Endothelial cell of umbilical vein (primary cell): ENCODE data around the gene MYOD1. TPM values are rescaled to one million over a fixed set of nuclear protein-coding genes. Genes with fewer than 3 reads are reported as not detected.

ENCODE experiments used
- BruUV-seq: library from RNA; stranded (reverse); fragments of 400-500 nt; replicated peaks from 2 replicates; lab custom pipeline; 2021; lab: Mats Ljungman, UMichigan
- CTCF ChIA-PET: fragments of 300-600, 350-600 bp; sonication (Branson Sonifier 250); formaldehyde crosslinking; loops from one replicate; lab custom pipeline; 2021; ENCODE audit warnings: antibody characterized with exemption, inconsistent platforms; lab: Charles Lee
- POLR2A ChIA-PET: fragments of 300-600, 350-600 bp; sonication (Branson Sonifier 250); formaldehyde crosslinking; loops from one replicate; lab custom pipeline; 2021; ENCODE audit warnings: antibody characterized with exemption, inconsistent platforms; lab: Charles Lee
- DNase-seq: peaks from one replicate; pipeline ENCODE4 v3.0.0-alpha.2; 2011; ENCODE audit warnings: low read depth, low spot score
- FAIRE-seq: peaks from 2 replicates; lab custom pipeline; 2011; peaks lifted over from hg19 to GRCh38; lab: Jason Lieb, UNC
- H2AFZ ChIP-seq: 2 replicates; pipeline ENCODE4 v1.6.0; 2012; ENCODE audit warnings: low read depth, low read length, control low read depth, inconsistent platforms
- H3K27ac ChIP-seq: 2 replicates; pipeline ENCODE4 v1.5.1; 2011; ENCODE audit warnings: low read depth, mild to moderate bottlenecking, control low read depth, low read length, moderate library complexity; ENCODE audit not compliant: insufficient read depth
- H3K27me3 ChIP-seq, 2 experiments: 2 replicates each; pipeline versions ENCODE4 v1.6.0 to v1.6.1; 2011; ENCODE audit warnings: low read length in 2 of 2, mixed read lengths in 1 of 2; ENCODE audit not compliant: control insufficient read depth in 2 of 2, insufficient read depth in 2 of 2
- H3K36me3 ChIP-seq, 2 experiments: 2 replicates in 1 of 2; 3 replicates in 1 of 2; pipeline ENCODE4 v1.5.1; 2011; ENCODE audit warnings: low read length in 2 of 2, mild to moderate bottlenecking in 1 of 2, moderate library complexity in 1 of 2; ENCODE audit not compliant: control insufficient read depth in 2 of 2, insufficient read depth in 2 of 2; ENCODE audit errors: extremely low read depth in 1 of 2
- H3K4me1 ChIP-seq: 3 replicates; pipeline ENCODE4 v1.5.1; 2011; ENCODE audit warnings: mild to moderate bottlenecking, low read length; ENCODE audit not compliant: control insufficient read depth, insufficient read depth; ENCODE audit errors: extremely low read depth
- H3K4me2 ChIP-seq: 2 replicates; pipeline ENCODE4 v1.6.1; 2011; ENCODE audit warnings: low read length, control low read depth, mixed read lengths; ENCODE audit not compliant: insufficient read depth
- H3K4me3 ChIP-seq, 3 experiments: fragments of 200-600 bp in 1 of 3; sonication (generic), shearing (Covaris generic) in 1 of 3; replicated peaks in 1 of 3; 2 replicates each; pipeline ENCODE4 v1.5.1; 2011 to 2016; ENCODE audit warnings: control low read depth in 3 of 3, low read length in 3 of 3, mild to moderate bottlenecking in 2 of 3, inconsistent platforms in 1 of 3, low read depth in 1 of 3, moderate library complexity in 1 of 3; ENCODE audit not compliant: insufficient read depth in 1 of 3
- H3K79me2 ChIP-seq: 2 replicates; pipeline ENCODE4 v1.6.0; 2012; ENCODE audit warnings: low read length, inconsistent platforms; ENCODE audit not compliant: control insufficient read depth, insufficient read depth
- H3K9ac ChIP-seq: replicated peaks from 2 replicates; pipeline ENCODE3; 2011; ENCODE audit warnings: low read length, control low read depth; ENCODE audit not compliant: insufficient read depth; ENCODE audit errors: extremely low read depth
- H3K9me1 ChIP-seq: replicated peaks from 3 replicates; pipeline ENCODE4 v1.6.0; 2011; ENCODE audit warnings: mild to moderate bottlenecking, low read length; ENCODE audit not compliant: control insufficient read depth, insufficient read depth; ENCODE audit errors: extremely low read depth
- H3K9me3 ChIP-seq: replicated peaks from 2 replicates; pipeline ENCODE4 v1.5.1; 2012; ENCODE audit warnings: low read length, inconsistent platforms; ENCODE audit not compliant: control insufficient read depth, insufficient read depth
- H4K20me1 ChIP-seq: replicated peaks from 2 replicates; pipeline ENCODE3; 2011; ENCODE audit warnings: mild to moderate bottlenecking, low read length; ENCODE audit not compliant: control insufficient read depth, insufficient read depth; ENCODE audit errors: extremely low read depth
- EZH2 ChIP-seq: IDR thresholded peaks from 2 replicates; pipeline ENCODE4 v1.6.1; 2012; ENCODE audit warnings: borderline replicate concordance, low read depth, mild to moderate bottlenecking, moderate library complexity, low read length, inconsistent platforms; ENCODE audit not compliant: severe bottlenecking
- FOS ChIP-seq: IDR thresholded peaks from 2 replicates; pipeline ENCODE4 v1.6.1; 2011; ENCODE audit warnings: mild to moderate bottlenecking, low read length, moderate library complexity, borderline replicate concordance; ENCODE audit not compliant: insufficient read depth
- GATA2 ChIP-seq: IDR thresholded peaks from 2 replicates; pipeline ENCODE4 v1.7.0; 2011; ENCODE audit warnings: low read depth, mild to moderate bottlenecking, moderate library complexity, mixed read lengths, low read length; ENCODE audit not compliant: insufficient read length, insufficient read depth
- JUN ChIP-seq: IDR thresholded peaks from 2 replicates; pipeline ENCODE4 v1.6.1; 2011; ENCODE audit warnings: borderline replicate concordance, low read depth; ENCODE audit not compliant: insufficient read length, insufficient read depth
- MYC ChIP-seq: IDR thresholded peaks from one replicate; pipeline ENCODE4 v1.6.1; 2011; ENCODE audit warnings: mild to moderate bottlenecking, low read depth, low read length
- POLR2A ChIP-seq: IDR thresholded peaks from 2 replicates; pipeline ENCODE4 v1.6.1; 2012; ENCODE audit warnings: low read depth, mild to moderate bottlenecking, control low read depth, low read length
- POLR2AphosphoS5 ChIP-seq: IDR thresholded peaks from 2 replicates; pipeline ENCODE4 v1.6.1; 2012; ENCODE audit warnings: low read depth, mild to moderate bottlenecking, control low read depth, low read length, moderate library complexity; ENCODE audit not compliant: insufficient read depth
- dilution Hi-C: fragments of 300-500 bp; cut with MboI; formaldehyde crosslinking; loops from one replicate; pipeline ENCODE4 v1.15.0; 2019; ENCODE audit warnings: low sequenced_read_pairs; ENCODE audit not compliant: extremely low pct_ligation_motif_present
- intact Hi-C: fragments of 100-400 bp; cut with micrococcal nuclease; formaldehyde crosslinking; loops from one replicate; pipeline ENCODE4 v1.10.0; 2022
- polyA plus RNA-seq, 4 experiments: library from polyadenylated mRNA; depleted of rRNA in 3 of 4; stranded (reverse) in 3 of 4; unstranded in 1 of 4; fragments of >200 nt; gene quantifications; 2 replicates each; pipeline versions ENCODE4 v1.2.1 to v1.2.3, GENCODE V29; 2011 to 2012; ENCODE audit warnings: missing spikeins in 1 of 4
- total RNA-seq: library from RNA; stranded (reverse); gene quantifications from 2 replicates; pipeline ENCODE4 v1.2.3, GENCODE V29; 2021
- TF ChIP-seq, protein P1 (sequence below): IDR thresholded peaks from 2 replicates; pipeline ENCODE4 v1.6.1; 2011; ENCODE audit not compliant: insufficient read depth, insufficient read length
- TF ChIP-seq, protein P2 (sequence below), 2 donors: IDR thresholded peaks; 1 replicate in 1 of 2; 2 replicates in 1 of 2; pipeline ENCODE4 v1.5.1; 2011; ENCODE audit warnings: low read length in 2 of 2, mild to moderate bottlenecking in 2 of 2, moderate library complexity in 2 of 2, control low read depth in 1 of 2, inconsistent platforms in 1 of 2, low read depth in 1 of 2; ENCODE audit not compliant: insufficient read depth in 1 of 2; ENCODE audit errors: extremely low read depth in 1 of 2

MYOD1 gene
- total and polyA plus RNA-seq, 2 donors (not counting 3 experiments of a cell fraction or from before 2014, with no cell fraction given) = not detected

DNA sequence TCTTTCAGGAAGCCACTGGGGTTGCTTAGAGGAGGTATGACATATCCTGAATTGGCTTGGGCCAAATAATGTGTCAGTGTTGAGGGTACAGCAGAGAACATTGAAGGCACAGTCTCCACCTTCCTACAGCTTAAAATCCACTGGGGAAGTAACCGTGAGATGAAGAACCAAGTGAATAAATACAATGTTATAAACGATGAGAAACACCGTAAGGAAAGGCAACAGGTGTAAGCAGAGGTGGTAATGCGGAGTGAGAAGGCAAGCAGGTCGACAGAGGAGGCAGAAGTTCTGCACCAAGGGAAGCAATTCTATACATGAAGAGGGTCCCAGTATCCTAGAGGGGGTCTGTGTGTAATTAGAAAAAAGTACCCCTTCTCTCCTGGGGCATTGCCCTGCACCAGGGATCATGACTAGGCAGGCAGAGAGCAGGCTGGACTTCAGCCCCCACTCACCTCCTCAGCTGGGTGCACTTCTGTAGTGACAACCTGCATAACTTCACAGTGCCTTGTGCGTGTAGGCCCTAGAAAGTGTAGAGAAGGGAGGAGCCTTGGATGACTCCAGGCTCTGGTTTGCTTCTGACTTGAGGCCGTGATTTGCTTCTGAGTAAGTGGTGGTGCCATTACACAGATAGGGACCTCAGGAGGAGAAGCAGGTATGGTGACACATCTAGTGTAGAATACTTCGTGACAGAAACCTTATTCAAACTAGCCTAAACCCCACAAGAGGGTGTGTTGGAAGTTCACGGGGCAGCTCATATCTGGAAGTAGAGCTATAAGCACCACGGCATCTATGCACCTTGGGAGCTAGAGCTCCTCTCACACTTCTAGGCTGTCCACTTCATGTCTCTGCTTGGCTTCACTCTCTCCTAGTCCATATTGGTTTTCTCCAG lies 4.9 kb downstream of the MYOD1 start:
- Histone ChIP-seq H3K9ac (no peak overlapping the region), H4K20me1 (no peaks in the 10 kb centered on the region), H3K36me3 (no peaks in the 10 kb centered on the region), H3K4me3 (no peak overlapping the region), H3K27ac (no peak overlapping the region), H3K9me1 (no peaks in the 10 kb centered on the region), H3K9me3 (no peaks in the 10 kb centered on the region), H2AFZ (no peak overlapping the region), H3K4me1 (no peaks in the 10 kb centered on the region), H3K79me2 (no peaks in the 10 kb centered on the region), H3K27me3 (peaks cover 45 to 53% of the 10 kb centered on the region in 2 experiments), H3K4me2 (no peak overlapping the region)
- DNase-seq (no peak), FAIRE-seq (no peak)
- dilution Hi-C loops (no loop called here), intact Hi-C loops (no loop called here)
- TF ChIP-seq, protein P1, sequence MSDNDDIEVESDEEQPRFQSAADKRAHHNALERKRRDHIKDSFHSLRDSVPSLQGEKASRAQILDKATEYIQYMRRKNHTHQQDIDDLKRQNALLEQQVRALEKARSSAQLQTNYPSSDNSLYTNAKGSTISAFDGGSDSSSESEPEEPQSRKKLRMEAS = no peak
- no peak for TF ChIP-seq JUN
- no peak for TF ChIP-seq POLR2A
- TF ChIP-seq EZH2 = no peak
- TF ChIP-seq, protein P2, sequence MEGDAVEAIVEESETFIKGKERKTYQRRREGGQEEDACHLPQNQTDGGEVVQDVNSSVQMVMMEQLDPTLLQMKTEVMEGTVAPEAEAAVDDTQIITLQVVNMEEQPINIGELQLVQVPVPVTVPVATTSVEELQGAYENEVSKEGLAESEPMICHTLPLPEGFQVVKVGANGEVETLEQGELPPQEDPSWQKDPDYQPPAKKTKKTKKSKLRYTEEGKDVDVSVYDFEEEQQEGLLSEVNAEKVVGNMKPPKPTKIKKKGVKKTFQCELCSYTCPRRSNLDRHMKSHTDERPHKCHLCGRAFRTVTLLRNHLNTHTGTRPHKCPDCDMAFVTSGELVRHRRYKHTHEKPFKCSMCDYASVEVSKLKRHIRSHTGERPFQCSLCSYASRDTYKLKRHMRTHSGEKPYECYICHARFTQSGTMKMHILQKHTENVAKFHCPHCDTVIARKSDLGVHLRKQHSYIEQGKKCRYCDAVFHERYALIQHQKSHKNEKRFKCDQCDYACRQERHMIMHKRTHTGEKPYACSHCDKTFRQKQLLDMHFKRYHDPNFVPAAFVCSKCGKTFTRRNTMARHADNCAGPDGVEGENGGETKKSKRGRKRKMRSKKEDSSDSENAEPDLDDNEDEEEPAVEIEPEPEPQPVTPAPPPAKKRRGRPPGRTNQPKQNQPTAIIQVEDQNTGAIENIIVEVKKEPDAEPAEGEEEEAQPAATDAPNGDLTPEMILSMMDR (IDR thresholded peaks at IDR 0.05; ENCODE audit: extremely low read depth in 1 of 2, insufficient read depth in 1 of 2, low read depth in 1 of 2, low read length in 2 of 2) = no peak
- TF ChIP-seq MYC = no peak
- TF ChIP-seq GATA2 = no peak
- TF ChIP-seq POLR2AphosphoS5 = no peak
- TF ChIP-seq FOS = no peak
- ChIA-PET CTCF (interaction anchor here (1.5 to 7.8 kb wide), 2 partner anchors 124 to 249 kb away, joined by 4 to 62 read pairs; no protein-coding TSS in a partner anchor), POLR2A (no interaction called here)
- no TSS peak for BruUV-seq
